ENCODE measurements around the gene CFHR5.

GRCh38 chr1:197024460-197024859 lies 47.1 kb downstream of the CFHR5 start:
- TF ChIP-seq CTCF (IDR thresholded peaks at IDR 0.05; ENCODE audit: low read depth, low read length), result no peak
- no peak for TF ChIP-seq POLR2A (IDR thresholded peaks at IDR 0.05; ENCODE audit: extremely low read depth, insufficient read length)
- no peak for TF ChIP-seq MYC (IDR thresholded peaks at IDR 0.05; ENCODE audit: low read depth, low read length)
- TF ChIP-seq MAX (IDR thresholded peaks at IDR 0.05; ENCODE audit: low read depth, low read length), result no peak
